Neural crest cell (in vitro differentiated cells): ENCODE results near the gene SCN3A. TPM values are rescaled to one million over a fixed set of nuclear protein-coding genes. Genes with fewer than 3 reads are reported as not detected.

ENCODE experiments used
- DNase-seq: peaks from one replicate; pipeline ENCODE4 v3.0.0; 2021; ENCODE audit warnings: low read depth, mixed read lengths, low spot score
- H3K27ac Mint-ChIP-seq: one replicate; pipeline ENCODE4 v1.8.0; 2021; ENCODE audit warnings: mild to moderate bottlenecking, mixed read lengths; ENCODE audit not compliant: unreplicated experiment
- H3K27me3 Mint-ChIP-seq: 2 replicates; pipeline ENCODE4 v1.8.0; 2021; ENCODE audit warnings: low read depth, mild to moderate bottlenecking, mixed read lengths
- H3K36me3 Mint-ChIP-seq: 2 replicates; pipeline ENCODE4 v1.8.0; 2021; ENCODE audit warnings: low read depth, mild to moderate bottlenecking, mixed read lengths
- H3K4me1 Mint-ChIP-seq: 2 replicates; pipeline ENCODE4 v1.8.0; 2021; ENCODE audit warnings: mixed read lengths
- H3K4me3 Mint-ChIP-seq: one replicate; pipeline ENCODE4 v1.8.0; 2021; ENCODE audit warnings: mild to moderate bottlenecking, mixed read lengths
- H3K9me3 Mint-ChIP-seq: 2 replicates; pipeline ENCODE4 v1.8.0; 2021; ENCODE audit warnings: mixed read lengths
- CTCF ChIP-seq: fragments of 200-600 bp; sonication (generic); conservative IDR thresholded peaks from 2 replicates; pipeline ENCODE4 v1.5.0; 2021; ENCODE audit warnings: antibody characterized with exemption, mild to moderate bottlenecking
- total RNA-seq: library from RNA; stranded (reverse); gene quantifications from 2 replicates; pipeline ENCODE4 v1.2.1, GENCODE V29; 2021

SCN3A gene
- total RNA-seq, 1 donor from 2014 or later: 4.9 TPM

DNA sequence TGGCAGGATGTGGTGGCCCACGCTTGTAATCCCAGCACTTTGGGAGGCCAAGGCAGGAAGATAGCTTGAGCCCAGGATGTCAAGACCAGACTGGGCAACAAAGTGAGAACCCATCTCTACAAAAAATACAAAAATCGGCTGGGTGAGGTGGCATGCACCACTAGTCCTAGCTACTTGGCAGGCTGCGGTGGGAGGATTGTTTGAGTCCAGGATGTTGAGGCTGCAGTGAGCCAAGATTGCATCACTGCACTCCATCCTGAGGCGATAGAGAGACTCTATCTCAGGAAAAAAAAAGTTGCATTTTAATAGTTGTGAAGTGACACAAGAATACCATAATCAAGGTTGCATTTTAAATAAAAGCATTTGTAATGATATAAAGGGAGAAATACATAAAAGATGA lies 124.4 kb downstream of the SCN3A start:
- Mint-ChIP-seq H3K4me1 (peaks cover 4% of the 10 kb centered on the region), H3K9me3 (peaks cover 15% of the 10 kb centered on the region), H3K27ac (no peak overlapping the region), H3K4me3 (no peak overlapping the region), H3K27me3 (no peaks in the 10 kb centered on the region), H3K36me3 (peaks cover 7% of the 10 kb centered on the region)
- no peak for DNase-seq
- TF ChIP-seq CTCF: no peak

DNA sequence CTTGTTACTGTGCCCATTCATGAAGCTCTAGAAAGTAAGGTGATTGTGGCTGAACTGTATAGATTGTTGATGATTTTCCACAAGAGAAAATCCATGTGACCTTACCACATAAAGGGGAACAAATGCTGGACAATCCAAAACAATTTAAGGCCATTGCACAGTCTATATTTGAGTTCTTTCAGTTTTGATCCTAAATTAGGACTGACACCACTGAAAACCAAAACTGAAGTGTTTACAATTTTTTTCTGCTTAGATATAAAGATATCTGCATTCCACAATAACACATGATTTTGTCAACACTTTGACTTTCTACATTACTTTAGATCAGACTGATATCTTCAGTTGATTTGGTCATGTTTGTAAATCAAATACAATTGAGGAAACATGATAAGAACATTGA lies 124.9 kb downstream of the SCN3A start:
- TF ChIP-seq CTCF: no peak
- H3K27me3 Mint-ChIP-seq: no peaks in the 10 kb centered on the region
- H3K4me1 Mint-ChIP-seq: peaks cover 4% of the 10 kb centered on the region
- peaks cover 4% of the 10 kb centered on the region for H3K36me3 Mint-ChIP-seq
- H3K4me3 Mint-ChIP-seq: no peak overlapping the region
- H3K27ac Mint-ChIP-seq: no peak overlapping the region
- peaks cover 12% of the 10 kb centered on the region for H3K9me3 Mint-ChIP-seq
- DNase-seq: no peak

- no peaks in the 10 kb centered on the region for H3K27me3 Mint-ChIP-seq
- H3K4me1 Mint-ChIP-seq: peaks cover 8% of the 10 kb centered on the region
- no peak for TF ChIP-seq CTCF
- no peak overlapping the region for H3K4me3 Mint-ChIP-seq
- peaks cover 7% of the 10 kb centered on the region for H3K36me3 Mint-ChIP-seq
- no peak overlapping the region for H3K27ac Mint-ChIP-seq
- H3K9me3 Mint-ChIP-seq: peaks cover 13% of the 10 kb centered on the region
- DNase-seq: no peak
These were observed 129.0 kb downstream of the SCN3A start for GRCh38 chr2:165074884-165075283.

DNA sequence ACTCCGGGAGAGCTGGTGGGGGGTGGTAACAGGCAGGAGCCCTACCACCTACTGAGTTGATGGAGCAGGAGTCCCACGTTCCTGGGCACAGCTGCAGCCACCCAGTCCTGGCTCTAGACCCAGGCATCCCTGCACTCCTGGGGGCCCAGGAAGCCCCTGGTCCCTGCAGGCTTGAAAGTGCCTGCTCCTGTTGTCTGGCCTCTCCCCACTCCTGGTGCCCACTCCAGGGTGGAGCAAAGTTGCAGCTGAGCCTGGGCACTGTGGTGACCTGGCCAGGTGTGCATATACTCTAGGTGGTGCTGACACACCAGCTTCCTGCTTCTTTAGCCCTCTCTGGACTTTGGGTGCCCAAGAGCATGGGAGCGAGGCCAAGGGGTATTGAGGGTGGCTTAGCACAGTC lies 129.5 kb downstream of the SCN3A start:
- no peak for DNase-seq
- H3K27me3 Mint-ChIP-seq: no peaks in the 10 kb centered on the region
- no peak overlapping the region for H3K4me3 Mint-ChIP-seq
- peak overlapping the region; percentile 43 for H3K27ac Mint-ChIP-seq
- peaks cover 7% of the 10 kb centered on the region for H3K36me3 Mint-ChIP-seq
- H3K9me3 Mint-ChIP-seq: peaks cover 13% of the 10 kb centered on the region
- H3K4me1 Mint-ChIP-seq: peaks cover 14% of the 10 kb centered on the region
- TF ChIP-seq CTCF: no peak

DNA sequence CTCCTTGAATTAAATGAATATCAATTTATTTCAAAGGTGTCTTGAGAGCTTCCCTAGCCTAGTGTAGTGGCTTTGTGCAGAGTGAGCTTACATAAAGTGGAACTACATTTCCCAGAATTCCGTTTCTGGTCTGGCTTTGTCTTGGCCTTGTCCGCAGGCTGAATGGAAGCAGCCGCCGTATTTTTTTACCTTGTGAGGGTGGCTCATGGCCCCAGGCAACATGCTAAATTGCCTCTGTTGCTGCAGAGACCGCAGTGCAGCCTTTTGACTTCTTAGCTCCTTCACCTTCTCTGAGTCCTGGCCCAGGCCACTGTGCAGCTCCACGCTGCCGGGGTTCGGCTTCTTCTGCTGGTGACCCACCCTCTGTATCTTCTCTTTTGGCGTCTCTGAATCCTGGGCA lies 133.8 kb downstream of the SCN3A start:
- peaks cover 7% of the 10 kb centered on the region for H3K36me3 Mint-ChIP-seq
- TF ChIP-seq CTCF: no peak
- no peaks in the 10 kb centered on the region for H3K27me3 Mint-ChIP-seq
- peak overlapping the region; percentile 54 for H3K4me3 Mint-ChIP-seq
- peaks cover 11% of the 10 kb centered on the region for H3K9me3 Mint-ChIP-seq
- H3K4me1 Mint-ChIP-seq: peaks cover 46% of the 10 kb centered on the region
- peak overlapping the region; percentile 93 for H3K27ac Mint-ChIP-seq
- peak; percentile 23 for DNase-seq

DNA sequence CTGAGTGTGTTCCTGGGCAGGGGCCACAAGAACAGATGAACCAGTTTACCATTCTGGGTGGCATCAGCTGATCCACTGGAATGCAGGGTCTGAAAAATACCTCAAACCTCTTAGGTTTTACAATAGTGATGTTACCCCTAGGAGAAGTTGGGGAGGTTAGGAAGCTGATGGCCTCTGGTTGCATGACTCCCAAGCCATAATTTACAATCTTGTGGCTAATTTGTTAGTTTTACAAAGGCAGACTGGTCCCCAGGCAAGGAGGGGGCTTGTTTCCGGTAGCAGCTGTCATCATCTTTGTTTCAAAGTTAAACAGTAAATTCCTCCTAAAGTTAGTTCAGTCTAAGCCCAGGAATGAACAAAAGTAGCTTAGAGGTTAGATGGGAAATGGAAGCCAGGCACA lies 134.7 kb downstream of the SCN3A start:
- Mint-ChIP-seq H3K4me3 (no peak overlapping the region), H3K4me1 (peaks cover 46% of the 10 kb centered on the region), H3K9me3 (peaks cover 11% of the 10 kb centered on the region), H3K27me3 (no peaks in the 10 kb centered on the region), H3K27ac (peak overlapping the region; percentile 79), H3K36me3 (peaks cover 7% of the 10 kb centered on the region)
- no peak for DNase-seq
- no peak for TF ChIP-seq CTCF
